MM.1S (cell line): ENCODE results near the gene PIGZ.

Experiments used
- DNase-seq: peaks from one replicate; pipeline ENCODE4 v3.0.0-alpha.2; 2015
- H2AFZ ChIP-seq: fragments of 300-600 bp; sonication (generic); 2 replicates; pipeline ENCODE4 v1.6.0; 2016; ENCODE audit warnings: antibody characterized with exemption, low read length
- H3F3A ChIP-seq: fragments of 300-600 bp; sonication (generic); 2 replicates; pipeline ENCODE4 v1.6.1; 2016; ENCODE audit warnings: mild to moderate bottlenecking, antibody characterized with exemption, low read length, moderate library complexity, mixed read lengths; ENCODE audit not compliant: insufficient read depth
- H3K27ac ChIP-seq: fragments of 300-600 bp; sonication (generic); 2 replicates; pipeline ENCODE4 v1.5.1; 2016; ENCODE audit warnings: mild to moderate bottlenecking, low read length
- H3K27me3 ChIP-seq: fragments of 300-600 bp; sonication (generic); replicated peaks from 2 replicates; pipeline ENCODE4 v1.6.0; 2016; ENCODE audit warnings: low read length; ENCODE audit not compliant: insufficient read depth
- H3K36me3 ChIP-seq: fragments of 300-600 bp; sonication (generic); replicated peaks from 2 replicates; pipeline ENCODE4 v1.6.1; 2016; ENCODE audit warnings: mild to moderate bottlenecking, low read length, mixed read lengths; ENCODE audit not compliant: insufficient read depth
- H3K4me1 ChIP-seq: fragments of 300-600 bp; sonication (generic); 2 replicates; pipeline ENCODE4 v1.6.1; 2016; ENCODE audit warnings: low read length, mixed read lengths
- H3K4me2 ChIP-seq: fragments of 300-600 bp; sonication (generic); 2 replicates; pipeline ENCODE4 v1.6.0; 2016; ENCODE audit warnings: low read depth, low read length
- H3K4me3 ChIP-seq: fragments of 300-600 bp; sonication (generic); 2 replicates; pipeline ENCODE4 v1.5.1; 2016; ENCODE audit warnings: low read length, mixed read lengths
- H3K79me2 ChIP-seq: fragments of 300-600 bp; sonication (generic); 2 replicates; pipeline ENCODE4 v1.6.1; 2016; ENCODE audit warnings: mixed run types, low read length, mixed read lengths
- H3K9ac ChIP-seq: fragments of 300-600 bp; sonication (generic); 2 replicates; pipeline ENCODE4 v1.6.1; 2016; ENCODE audit warnings: low read length, mixed read lengths
- H3K9me2 ChIP-seq: fragments of 300-600 bp; sonication (generic); replicated peaks from 2 replicates; pipeline ENCODE4 v1.6.1; 2016; ENCODE audit warnings: mild to moderate bottlenecking, low read length, mixed read lengths; ENCODE audit not compliant: insufficient read depth
- H3K9me3 ChIP-seq: fragments of 300-600 bp; sonication (generic); replicated peaks from 2 replicates; pipeline ENCODE4 v1.6.1; 2016; ENCODE audit warnings: mild to moderate bottlenecking, low read length, mixed read lengths; ENCODE audit not compliant: insufficient read depth
- H4K20me1 ChIP-seq: fragments of 300-600 bp; sonication (generic); 2 replicates; pipeline ENCODE4 v1.6.1; 2016; ENCODE audit warnings: mild to moderate bottlenecking, low read length, moderate library complexity, mixed read lengths; ENCODE audit not compliant: insufficient read depth
- EZH2 ChIP-seq: fragments of 300-600 bp; sonication (generic); optimal IDR thresholded peaks from 2 replicates; pipeline ENCODE3; 2017; ENCODE audit warnings: low read depth, mild to moderate bottlenecking, antibody characterized with exemption, low read length, mixed read lengths
- EZH2phosphoT487 ChIP-seq: fragments of 300-600 bp; sonication (generic); IDR thresholded peaks from 2 replicates; pipeline ENCODE4 v1.6.1; 2018; ENCODE audit warnings: antibody characterized with exemption, low read length
- TF ChIP-seq, protein P1 (sequence below): fragments of 300-600 bp; sonication (generic); IDR thresholded peaks from 2 replicates; pipeline ENCODE4 v1.5.1; 2016; ENCODE audit warnings: antibody characterized with exemption, low read length, mixed read lengths

PIGZ gene

DNA sequence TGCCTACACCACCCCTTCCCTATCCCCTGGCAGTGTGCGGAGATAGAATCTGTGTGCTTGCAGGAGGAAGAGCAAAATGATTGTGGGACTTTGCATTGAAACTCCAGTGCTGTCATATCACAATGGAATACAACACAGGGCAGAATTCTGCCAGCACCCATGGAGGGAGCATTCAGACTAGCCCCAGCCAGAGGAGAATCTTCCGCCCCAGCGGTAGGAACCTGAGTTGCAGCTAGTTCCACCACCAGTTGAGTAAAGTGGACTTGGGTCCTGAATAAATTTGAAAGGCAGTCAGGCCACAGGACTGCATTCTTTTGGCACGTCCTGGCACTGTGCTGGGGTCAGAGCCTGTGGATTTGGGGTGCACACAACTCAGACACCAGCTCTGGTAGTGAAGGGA is 53.8 kb downstream of the PIGZ start:
- Histone ChIP-seq H3K9me2 (no peaks in the 10 kb centered on the region), H2AFZ (no peak overlapping the region), H3K4me3 (no peak overlapping the region), H3K79me2 (no peaks in the 10 kb centered on the region), H3K27me3 (no peaks in the 10 kb centered on the region), H3K9ac (no peak overlapping the region), H3K4me1 (no peaks in the 10 kb centered on the region), H4K20me1 (no peaks in the 10 kb centered on the region), H3K4me2 (no peak overlapping the region), H3F3A (no peaks in the 10 kb centered on the region), H3K27ac (no peak overlapping the region), H3K9me3 (no peaks in the 10 kb centered on the region), H3K36me3 (no peaks in the 10 kb centered on the region)
- TF ChIP-seq EZH2 (no peak), EZH2phosphoT487 (no peak)
- TF ChIP-seq, protein P1, sequence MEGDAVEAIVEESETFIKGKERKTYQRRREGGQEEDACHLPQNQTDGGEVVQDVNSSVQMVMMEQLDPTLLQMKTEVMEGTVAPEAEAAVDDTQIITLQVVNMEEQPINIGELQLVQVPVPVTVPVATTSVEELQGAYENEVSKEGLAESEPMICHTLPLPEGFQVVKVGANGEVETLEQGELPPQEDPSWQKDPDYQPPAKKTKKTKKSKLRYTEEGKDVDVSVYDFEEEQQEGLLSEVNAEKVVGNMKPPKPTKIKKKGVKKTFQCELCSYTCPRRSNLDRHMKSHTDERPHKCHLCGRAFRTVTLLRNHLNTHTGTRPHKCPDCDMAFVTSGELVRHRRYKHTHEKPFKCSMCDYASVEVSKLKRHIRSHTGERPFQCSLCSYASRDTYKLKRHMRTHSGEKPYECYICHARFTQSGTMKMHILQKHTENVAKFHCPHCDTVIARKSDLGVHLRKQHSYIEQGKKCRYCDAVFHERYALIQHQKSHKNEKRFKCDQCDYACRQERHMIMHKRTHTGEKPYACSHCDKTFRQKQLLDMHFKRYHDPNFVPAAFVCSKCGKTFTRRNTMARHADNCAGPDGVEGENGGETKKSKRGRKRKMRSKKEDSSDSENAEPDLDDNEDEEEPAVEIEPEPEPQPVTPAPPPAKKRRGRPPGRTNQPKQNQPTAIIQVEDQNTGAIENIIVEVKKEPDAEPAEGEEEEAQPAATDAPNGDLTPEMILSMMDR: no peak
- DNase-seq: no peak

DNA sequence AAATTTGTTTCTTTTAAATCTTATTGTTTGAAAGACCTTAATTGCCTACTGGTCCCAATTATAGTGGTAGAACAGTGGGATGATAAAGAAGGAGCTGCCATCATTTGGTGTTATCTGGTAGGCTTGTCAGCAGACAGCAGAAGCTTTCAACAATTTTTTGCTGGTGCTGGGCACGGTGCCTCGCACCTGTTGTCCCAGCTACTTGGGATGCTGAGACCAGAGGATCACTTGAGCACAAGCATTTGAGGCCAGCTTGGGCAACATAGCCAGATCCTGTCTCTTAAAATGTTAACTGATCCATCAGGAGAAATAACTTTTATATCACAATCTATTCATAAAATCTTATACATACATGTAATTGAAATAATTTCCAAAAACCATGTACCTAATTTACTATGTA is 64.9 kb downstream of the PIGZ start:
- Histone ChIP-seq H2AFZ (no peak overlapping the region), H3K79me2 (no peaks in the 10 kb centered on the region), H3K36me3 (no peaks in the 10 kb centered on the region; the same call in 1 of the 2 replicates), H3K4me3 (no peak overlapping the region), H3K9ac (no peak overlapping the region), H3K9me3 (no peaks in the 10 kb centered on the region), H3K4me2 (no peak overlapping the region), H3F3A (no peaks in the 10 kb centered on the region), H3K27me3 (no peaks in the 10 kb centered on the region), H3K9me2 (no peaks in the 10 kb centered on the region), H3K4me1 (no peaks in the 10 kb centered on the region), H4K20me1 (no peaks in the 10 kb centered on the region), H3K27ac (no peak overlapping the region)
- no peak for TF ChIP-seq EZH2phosphoT487
- TF ChIP-seq, protein P1: no peak
- TF ChIP-seq EZH2: no peak
- DNase-seq: no peak

DNA sequence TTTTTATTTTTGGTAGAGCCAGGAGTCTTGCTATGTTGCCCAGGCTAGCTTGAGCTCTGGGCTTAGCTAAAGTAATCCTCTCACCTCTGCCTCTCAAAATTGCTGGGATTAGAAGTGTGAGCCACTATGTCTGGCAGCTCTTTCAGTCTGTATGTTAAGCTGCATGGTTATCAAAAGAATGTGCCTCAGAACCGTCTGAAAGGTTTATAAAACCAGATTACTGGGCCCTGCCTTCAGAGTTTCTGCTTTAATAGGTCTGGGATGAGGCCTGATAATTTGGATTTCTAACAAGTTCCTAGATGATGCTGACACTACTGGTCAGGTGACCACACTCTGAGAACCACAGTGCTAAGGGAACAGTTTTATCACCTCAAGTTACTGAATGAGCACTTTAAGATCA is 66.3 kb downstream of the PIGZ start:
- Histone ChIP-seq H2AFZ (no peak overlapping the region), H3K4me3 (no peak overlapping the region), H4K20me1 (no peaks in the 10 kb centered on the region), H3K4me2 (no peak overlapping the region), H3K79me2 (peaks cover 4% of the 10 kb centered on the region; the same call in 1 of the 2 replicates), H3K27me3 (no peaks in the 10 kb centered on the region), H3K27ac (no peak overlapping the region), H3K36me3 (no peaks in the 10 kb centered on the region; the same call in 1 of the 2 replicates), H3K9ac (no peak overlapping the region), H3K9me2 (no peaks in the 10 kb centered on the region), H3K4me1 (no peaks in the 10 kb centered on the region), H3F3A (no peaks in the 10 kb centered on the region), H3K9me3 (no peaks in the 10 kb centered on the region)
- no peak for DNase-seq
- TF ChIP-seq EZH2phosphoT487 (no peak), EZH2 (no peak)
- TF ChIP-seq, protein P1: no peak
